Loucy (cell line): ENCODE data around the gene GPM6B.

ENCODE experiments used
- EZH2phosphoT487 ChIP-seq: fragments of 200-600 bp; IDR thresholded peaks from 2 replicates; pipeline ENCODE4 v1.6.1; 2018; ENCODE audit warnings: antibody characterized with exemption, mild to moderate bottlenecking, moderate library complexity, borderline replicate concordance
- TF ChIP-seq, protein P1 (sequence below): fragments of 200-600 bp; sonication (generic); conservative IDR thresholded peaks from 2 replicates; pipeline ENCODE4 v1.5.1; 2014; ENCODE audit warnings: mild to moderate bottlenecking, antibody characterized with exemption, low read length

DNA sequence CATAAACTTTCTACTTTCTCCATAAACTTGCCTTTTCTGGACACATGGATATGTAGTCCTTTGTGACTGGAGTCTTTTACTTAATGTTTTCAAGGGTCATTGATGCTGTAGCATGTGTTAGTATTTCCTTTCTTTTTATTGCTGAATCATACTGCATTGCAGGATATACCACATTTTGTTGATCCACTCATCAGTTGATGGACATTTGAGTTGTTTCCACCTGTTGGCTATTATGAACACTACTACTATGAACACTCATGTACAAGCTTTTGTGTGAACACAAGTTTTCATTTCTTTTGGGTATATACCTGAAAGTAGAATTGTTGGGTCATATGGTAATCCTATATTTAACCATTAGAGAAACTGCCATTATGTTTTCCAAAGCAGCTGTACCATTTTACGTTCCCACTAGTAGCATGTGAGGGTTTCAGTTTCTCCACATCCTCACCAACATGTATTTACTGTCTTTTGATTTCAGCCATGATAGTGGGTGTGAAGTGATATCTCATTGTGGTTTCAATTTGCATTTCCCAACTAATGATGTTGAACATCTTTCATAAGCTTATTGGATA lies 26.3 kb upstream of the GPM6B start:
- TF ChIP-seq, protein P1, sequence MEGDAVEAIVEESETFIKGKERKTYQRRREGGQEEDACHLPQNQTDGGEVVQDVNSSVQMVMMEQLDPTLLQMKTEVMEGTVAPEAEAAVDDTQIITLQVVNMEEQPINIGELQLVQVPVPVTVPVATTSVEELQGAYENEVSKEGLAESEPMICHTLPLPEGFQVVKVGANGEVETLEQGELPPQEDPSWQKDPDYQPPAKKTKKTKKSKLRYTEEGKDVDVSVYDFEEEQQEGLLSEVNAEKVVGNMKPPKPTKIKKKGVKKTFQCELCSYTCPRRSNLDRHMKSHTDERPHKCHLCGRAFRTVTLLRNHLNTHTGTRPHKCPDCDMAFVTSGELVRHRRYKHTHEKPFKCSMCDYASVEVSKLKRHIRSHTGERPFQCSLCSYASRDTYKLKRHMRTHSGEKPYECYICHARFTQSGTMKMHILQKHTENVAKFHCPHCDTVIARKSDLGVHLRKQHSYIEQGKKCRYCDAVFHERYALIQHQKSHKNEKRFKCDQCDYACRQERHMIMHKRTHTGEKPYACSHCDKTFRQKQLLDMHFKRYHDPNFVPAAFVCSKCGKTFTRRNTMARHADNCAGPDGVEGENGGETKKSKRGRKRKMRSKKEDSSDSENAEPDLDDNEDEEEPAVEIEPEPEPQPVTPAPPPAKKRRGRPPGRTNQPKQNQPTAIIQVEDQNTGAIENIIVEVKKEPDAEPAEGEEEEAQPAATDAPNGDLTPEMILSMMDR, result no peak
- no peak for TF ChIP-seq EZH2phosphoT487
